A549 (cell line): Measurements from ENCODE around the gene CDC14B.

Experiments used
- BHLHE40 ChIP-seq: IDR thresholded peaks from 2 replicates; pipeline ENCODE4 v1.6.1; 2012; ENCODE audit warnings: low read depth, low read length, inconsistent platforms
- CTCF ChIP-seq: fragments of >200 bp; sonication (Bioruptor Twin); formaldehyde crosslinking; IDR thresholded peaks from 3 replicates; pipeline ENCODE4 v1.5.1; 2016
- EHF ChIP-seq: fragments of 250-450 bp; sonication (Bioruptor Pico); IDR thresholded peaks from 2 replicates; pipeline ENCODE4 v1.5.0; 2020; ENCODE audit warnings: mild to moderate bottlenecking
- ELK1 ChIP-seq: fragments of 150-350 bp; IDR thresholded peaks from 2 replicates; pipeline ENCODE4 v1.6.1; 2014; ENCODE audit warnings: low read depth, mild to moderate bottlenecking, low read length
- HDAC2 ChIP-seq: fragments of 200-600 bp; sonication (generic); IDR thresholded peaks from 2 replicates; pipeline ENCODE4 v1.6.1; 2016
- KDM5A ChIP-seq: fragments of 200-600 bp; sonication (generic); IDR thresholded peaks from 2 replicates; pipeline ENCODE4 v1.6.1; 2016; ENCODE audit warnings: antibody characterized with exemption, mild to moderate bottlenecking
- POLR2A ChIP-seq: IDR thresholded peaks from 2 replicates; pipeline ENCODE4 v1.6.1; 2012; ENCODE audit warnings: mild to moderate bottlenecking, low read length
- RCOR1 ChIP-seq: fragments of 150-350 bp; IDR thresholded peaks from 2 replicates; pipeline ENCODE4 v1.6.1; 2014; ENCODE audit warnings: antibody characterized with exemption, low read length, low read depth
- REST ChIP-seq: fragments of 200-600 bp; sonication (generic); IDR thresholded peaks from 2 replicates; pipeline ENCODE4 v1.6.1; 2016; ENCODE audit warnings: antibody characterized with exemption, mild to moderate bottlenecking, moderate library complexity
- RFX5 ChIP-seq: fragments of 450-650 bp; IDR thresholded peaks from 2 replicates; pipeline ENCODE4 v1.7.1; 2014; ENCODE audit warnings: antibody characterized with exemption, mild to moderate bottlenecking, moderate library complexity
- SMC3 ChIP-seq: fragments of >200 bp; sonication (Bioruptor Twin); formaldehyde crosslinking; IDR thresholded peaks from 3 replicates; pipeline ENCODE4 v1.6.1; 2018; ENCODE audit warnings: inconsistent platforms

GRCh38 chr9:96484521-96484931 lies 135.1 kb downstream of the CDC14B start:
- TF ChIP-seq POLR2A (no peak), REST (no peak), CTCF (no peak), ELK1 (no peak), EHF (CRISPR knock-in tag) (no peak), BHLHE40 (no peak), KDM5A (no peak), SMC3 (no peak), RCOR1 (no peak), HDAC2 (no peak), RFX5 (no peak)
